Duodenal mucosa (tissue), 2 donors: ENCODE results near the gene ANO1.

Source experiments
- H3K27ac ChIP-seq: one replicate; pipeline ENCODE4 v1.7.0; 2013; ENCODE audit warnings: low read depth, low read length
- H3K27me3 ChIP-seq, 2 donors: one replicate each; pipeline ENCODE4 v1.7.0; 2013; ENCODE audit warnings: low read length in 2 of 2, control low read depth in 1 of 2; ENCODE audit not compliant: insufficient read depth in 2 of 2, control insufficient read depth in 1 of 2
- H3K36me3 ChIP-seq, 2 donors: one replicate each; pipeline ENCODE4 v1.7.0; 2013; ENCODE audit warnings: low read length in 2 of 2, control low read depth in 1 of 2; ENCODE audit not compliant: insufficient read depth in 2 of 2, control insufficient read depth in 1 of 2
- H3K4me1 ChIP-seq, 2 donors: one replicate each; pipeline ENCODE4 v1.7.0; 2013; ENCODE audit warnings: low read length in 2 of 2, control low read depth in 1 of 2; ENCODE audit not compliant: insufficient read depth in 2 of 2, control insufficient read depth in 1 of 2
- H3K4me3 ChIP-seq, 2 donors: one replicate each; pipeline ENCODE4 v1.7.0; 2013; ENCODE audit warnings: low read length in 2 of 2, low read depth in 1 of 2
- H3K9ac ChIP-seq, 2 donors: one replicate each; pipeline ENCODE4 v1.7.0; 2013; ENCODE audit warnings: low read length in 2 of 2, low read depth in 1 of 2
- H3K9me3 ChIP-seq, 2 donors: one replicate each; pipeline ENCODE4 v1.7.0; 2013; ENCODE audit warnings: low read length in 2 of 2, control low read depth in 1 of 2; ENCODE audit not compliant: control insufficient read depth in 1 of 2

The ANO1 gene

DNA sequence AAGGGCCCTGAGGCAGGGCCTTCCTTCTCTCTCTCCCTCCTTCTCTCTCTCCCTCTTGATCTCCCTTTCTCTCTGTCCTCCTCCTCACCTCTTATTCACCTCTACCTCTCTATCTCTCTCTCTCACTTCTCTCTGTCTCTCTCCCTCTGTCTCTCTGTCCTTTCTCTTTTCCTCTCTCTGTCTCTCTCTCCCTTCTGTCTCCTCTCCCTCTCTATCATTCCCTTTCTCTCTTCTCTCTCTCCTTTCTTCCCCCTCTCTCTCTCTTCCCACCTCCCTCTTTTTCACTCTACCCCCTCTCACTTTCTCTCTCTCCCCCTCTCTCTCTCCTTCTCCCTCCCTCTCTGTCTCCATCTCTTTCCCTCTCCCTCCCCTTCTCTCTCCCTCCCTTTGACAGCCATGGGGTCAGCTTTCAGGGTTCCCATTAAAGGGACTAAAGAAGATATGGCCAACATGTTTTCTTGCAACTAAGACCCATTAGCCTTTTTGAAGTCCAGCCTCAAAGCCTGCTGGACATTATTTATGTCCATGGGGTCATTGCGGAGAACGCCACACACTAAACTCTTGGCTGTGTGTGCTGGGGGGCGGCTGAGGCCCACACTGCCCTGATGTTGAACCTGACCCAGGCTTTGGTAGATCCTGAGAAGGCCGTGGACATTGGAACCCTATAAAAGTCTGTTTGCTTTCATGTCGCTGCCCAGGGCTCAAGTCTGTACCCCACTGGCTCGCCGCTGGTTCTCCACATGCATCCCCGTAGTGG, 15.0 kb downstream of the ANO1 start:
- H3K27ac ChIP-seq, result no peak overlapping the region
- no peak overlapping the region for H3K9ac ChIP-seq
- no peak overlapping the region for H3K4me3 ChIP-seq
- no peaks in the 10 kb centered on the region for H3K9me3 ChIP-seq
- H3K27me3 ChIP-seq, result peaks cover 0 to 4% of the 10 kb centered on the region in 2 donors
- no peaks in the 10 kb centered on the region for H3K4me1 ChIP-seq
- no peaks in the 10 kb centered on the region for H3K36me3 ChIP-seq

DNA sequence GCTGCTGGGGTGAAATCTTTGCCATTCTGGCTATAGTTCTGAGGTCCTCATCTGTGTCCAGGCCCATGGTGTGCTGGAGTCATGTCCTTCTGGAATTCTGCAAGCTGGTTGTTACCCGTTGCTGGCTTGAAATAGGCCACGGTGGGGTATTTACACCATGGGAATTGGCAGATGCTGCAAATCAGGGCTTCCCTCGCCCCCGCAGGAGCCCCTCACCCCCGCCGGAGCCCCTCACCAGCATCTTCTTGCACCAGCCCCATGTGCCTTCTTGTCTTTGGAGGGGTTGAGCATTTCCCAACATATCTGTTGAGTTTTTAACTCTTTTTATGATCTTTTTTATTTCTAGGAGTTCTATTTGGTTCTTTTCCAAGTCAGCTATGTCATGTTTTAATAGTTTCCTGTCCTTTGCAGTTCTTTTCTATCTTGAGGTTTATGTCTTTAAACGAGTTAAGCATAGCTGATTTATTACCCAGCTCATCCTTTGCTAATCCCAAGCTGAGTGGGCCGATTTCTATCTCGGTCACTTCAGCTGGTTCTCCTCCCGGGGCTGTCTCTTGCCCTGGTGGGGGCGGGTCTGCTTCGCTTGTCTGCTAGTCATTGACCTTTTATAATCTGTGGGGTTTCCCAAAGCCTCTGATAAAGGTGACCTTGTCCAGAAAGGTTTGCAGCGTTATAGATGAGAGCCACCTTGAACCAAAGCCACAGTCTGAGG, 17.6 kb downstream of the ANO1 start:
- H3K4me3 ChIP-seq, result no peak overlapping the region
- no peaks in the 10 kb centered on the region for H3K36me3 ChIP-seq
- H3K9me3 ChIP-seq, result no peaks in the 10 kb centered on the region
- no peak overlapping the region for H3K9ac ChIP-seq
- no peak overlapping the region for H3K27ac ChIP-seq
- H3K27me3 ChIP-seq, result peaks cover 0 to 10% of the 10 kb centered on the region in 2 donors
- H3K4me1 ChIP-seq, result no peaks in the 10 kb centered on the region

DNA sequence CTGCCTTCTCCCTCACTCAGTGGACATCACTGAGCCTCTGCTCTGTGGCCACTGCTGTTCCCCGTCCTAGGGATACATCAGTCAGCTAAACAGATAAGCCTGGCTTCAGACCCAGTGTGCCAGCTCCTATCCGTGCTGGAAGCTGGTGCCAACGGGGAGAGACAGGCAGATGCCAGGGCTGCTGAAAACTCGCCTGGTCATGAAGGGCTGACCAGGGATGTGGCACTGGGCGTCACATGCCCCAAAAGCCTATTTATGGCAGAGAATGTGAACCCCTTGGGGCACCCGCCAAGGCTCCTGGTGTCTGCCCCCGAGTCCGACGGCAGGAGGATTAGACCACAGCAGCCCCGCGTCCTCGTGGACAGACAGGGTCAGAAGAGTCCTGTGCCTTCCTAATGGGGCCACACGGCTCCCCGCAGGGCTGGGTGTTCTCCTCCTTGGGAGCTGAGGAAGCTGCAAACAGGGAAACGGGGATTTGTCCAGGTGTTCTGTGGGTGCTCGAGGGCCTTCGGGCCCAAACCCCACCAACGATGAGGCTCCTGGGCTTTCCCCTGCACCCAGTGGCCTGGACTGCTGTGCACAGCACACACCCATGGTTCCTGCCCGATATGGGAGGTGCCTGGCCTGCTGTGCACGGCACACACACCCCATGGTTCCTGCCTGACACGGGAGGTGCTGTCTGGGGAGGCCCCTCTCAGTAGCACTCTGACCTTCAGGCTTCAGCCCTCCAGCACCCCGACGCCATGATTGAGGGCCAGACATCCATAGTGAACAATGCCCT, 19.9 kb downstream of the ANO1 start:
- no peaks in the 10 kb centered on the region for H3K36me3 ChIP-seq
- no peak overlapping the region for H3K4me3 ChIP-seq
- no peaks in the 10 kb centered on the region for H3K4me1 ChIP-seq
- H3K9me3 ChIP-seq, result no peaks in the 10 kb centered on the region
- H3K27me3 ChIP-seq, result peaks cover 0 to 6% of the 10 kb centered on the region in 2 donors
- no peak overlapping the region for H3K27ac ChIP-seq
- H3K9ac ChIP-seq, result no peak overlapping the region

DNA sequence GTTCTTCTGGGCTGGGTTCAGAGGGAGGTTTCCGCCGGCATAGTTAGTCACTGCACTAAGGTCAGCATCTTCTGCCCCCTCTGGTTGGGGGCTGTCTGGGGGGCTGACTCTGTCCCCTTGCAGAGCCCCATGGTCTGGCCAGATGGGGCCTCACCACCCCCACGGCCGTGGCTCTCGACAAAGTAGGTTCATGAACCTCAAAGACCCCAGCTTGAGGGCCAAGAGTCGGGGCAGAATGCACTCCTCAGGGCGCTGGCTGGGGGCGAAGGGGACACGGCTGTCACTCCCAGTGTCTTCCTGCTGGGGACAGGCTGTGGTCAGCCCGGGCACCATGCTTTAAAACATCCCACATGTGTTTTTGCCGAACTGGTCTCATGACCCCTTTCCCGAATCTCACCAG, 20.8 kb downstream of the ANO1 start:
- H3K4me1 ChIP-seq, result no peaks in the 10 kb centered on the region
- H3K27ac ChIP-seq, result no peak overlapping the region
- no peaks in the 10 kb centered on the region for H3K9me3 ChIP-seq
- H3K36me3 ChIP-seq, result no peaks in the 10 kb centered on the region
- peaks cover 0 to 6% of the 10 kb centered on the region in 2 donors for H3K27me3 ChIP-seq
- no peak overlapping the region for H3K9ac ChIP-seq
- H3K4me3 ChIP-seq, result no peak overlapping the region

DNA sequence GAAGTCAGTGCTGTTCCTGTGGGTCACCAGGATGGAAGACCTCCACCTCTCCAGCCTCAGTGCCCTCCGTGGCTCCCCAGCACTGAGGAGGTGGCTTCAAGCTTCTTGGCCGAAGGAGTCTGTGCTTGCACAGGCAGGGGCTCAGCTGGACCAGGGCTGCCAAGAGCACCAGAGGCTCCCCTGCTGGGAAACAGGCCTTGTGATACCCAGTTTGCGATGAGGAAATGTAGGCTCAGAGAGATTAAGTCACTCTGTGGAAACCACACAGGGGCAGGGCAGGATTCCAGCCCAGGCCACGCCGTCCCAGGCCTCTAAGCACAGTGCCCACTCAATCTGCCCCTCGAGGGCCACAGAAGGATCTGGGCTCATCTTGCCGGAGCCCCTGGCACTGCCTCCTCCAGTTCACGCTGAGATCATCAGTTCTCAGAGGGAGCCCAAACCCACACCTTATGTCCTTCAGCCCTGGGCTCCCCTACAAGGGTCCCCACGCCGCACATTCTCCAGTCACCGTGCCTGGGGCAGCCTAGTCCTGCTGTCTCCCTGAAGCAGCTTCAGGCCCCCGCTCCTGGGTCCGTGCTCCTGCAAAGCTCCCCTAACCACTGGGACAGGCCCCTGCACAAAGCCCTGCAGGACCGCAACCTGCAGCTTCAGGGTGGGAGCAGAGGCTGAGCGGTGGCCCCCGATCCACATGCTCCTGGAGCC, 21.6 kb downstream of the ANO1 start:
- H3K4me3 ChIP-seq, result no peak overlapping the region
- H3K27ac ChIP-seq, result no peak overlapping the region
- peaks cover 0 to 6% of the 10 kb centered on the region in 2 donors for H3K27me3 ChIP-seq
- H3K4me1 ChIP-seq, result no peaks in the 10 kb centered on the region
- H3K36me3 ChIP-seq, result no peaks in the 10 kb centered on the region
- H3K9ac ChIP-seq, result no peak overlapping the region
- H3K9me3 ChIP-seq, result no peaks in the 10 kb centered on the region

DNA sequence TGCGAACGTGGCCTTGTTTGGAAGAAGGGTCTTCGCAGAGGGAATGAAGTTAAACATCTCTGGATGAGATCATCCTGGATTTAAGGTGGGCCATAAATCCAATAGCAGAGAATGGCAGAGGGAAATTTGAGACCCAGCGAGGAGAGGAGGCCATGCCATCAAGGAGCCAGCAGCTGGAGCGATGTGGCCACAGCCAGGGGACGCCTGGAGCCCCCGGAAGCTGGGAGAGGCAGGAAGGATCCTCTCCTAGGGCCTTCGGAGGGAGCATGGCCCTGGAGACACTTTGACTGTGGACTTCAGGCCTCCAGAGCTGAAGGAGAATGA, 22.1 kb downstream of the ANO1 start:
- H3K36me3 ChIP-seq, result no peaks in the 10 kb centered on the region
- H3K4me1 ChIP-seq, result no peaks in the 10 kb centered on the region
- no peaks in the 10 kb centered on the region for H3K9me3 ChIP-seq
- no peak overlapping the region for H3K27ac ChIP-seq
- peaks cover 0 to 6% of the 10 kb centered on the region in 2 donors for H3K27me3 ChIP-seq
- no peak overlapping the region for H3K4me3 ChIP-seq
- H3K9ac ChIP-seq, result no peak overlapping the region

DNA sequence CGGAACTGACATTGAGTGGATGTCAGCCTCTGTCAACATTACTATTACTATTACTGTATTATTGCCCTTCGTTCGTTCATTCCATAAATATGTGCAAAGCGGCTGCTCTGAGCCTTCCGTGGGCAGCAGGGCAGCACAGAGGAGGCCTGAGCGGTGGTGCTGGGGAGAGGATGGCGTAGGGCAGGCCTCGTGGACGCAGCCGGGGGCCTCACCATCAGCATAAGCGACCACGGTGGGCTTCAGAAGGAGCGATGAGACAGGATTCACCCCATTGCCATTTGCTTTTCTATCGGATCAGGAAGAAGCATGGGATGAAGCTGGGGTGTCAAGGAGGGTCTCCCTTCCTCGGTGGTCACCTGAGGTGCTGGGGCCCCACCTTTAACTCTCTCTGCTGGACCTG, 22.7 kb downstream of the ANO1 start:
- Histone ChIP-seq H3K9ac (no peak overlapping the region), H3K4me1 (no peaks in the 10 kb centered on the region), H3K27me3 (peaks cover 0 to 6% of the 10 kb centered on the region in 2 donors), H3K36me3 (no peaks in the 10 kb centered on the region), H3K9me3 (no peaks in the 10 kb centered on the region), H3K4me3 (no peak overlapping the region), H3K27ac (no peak overlapping the region)

DNA sequence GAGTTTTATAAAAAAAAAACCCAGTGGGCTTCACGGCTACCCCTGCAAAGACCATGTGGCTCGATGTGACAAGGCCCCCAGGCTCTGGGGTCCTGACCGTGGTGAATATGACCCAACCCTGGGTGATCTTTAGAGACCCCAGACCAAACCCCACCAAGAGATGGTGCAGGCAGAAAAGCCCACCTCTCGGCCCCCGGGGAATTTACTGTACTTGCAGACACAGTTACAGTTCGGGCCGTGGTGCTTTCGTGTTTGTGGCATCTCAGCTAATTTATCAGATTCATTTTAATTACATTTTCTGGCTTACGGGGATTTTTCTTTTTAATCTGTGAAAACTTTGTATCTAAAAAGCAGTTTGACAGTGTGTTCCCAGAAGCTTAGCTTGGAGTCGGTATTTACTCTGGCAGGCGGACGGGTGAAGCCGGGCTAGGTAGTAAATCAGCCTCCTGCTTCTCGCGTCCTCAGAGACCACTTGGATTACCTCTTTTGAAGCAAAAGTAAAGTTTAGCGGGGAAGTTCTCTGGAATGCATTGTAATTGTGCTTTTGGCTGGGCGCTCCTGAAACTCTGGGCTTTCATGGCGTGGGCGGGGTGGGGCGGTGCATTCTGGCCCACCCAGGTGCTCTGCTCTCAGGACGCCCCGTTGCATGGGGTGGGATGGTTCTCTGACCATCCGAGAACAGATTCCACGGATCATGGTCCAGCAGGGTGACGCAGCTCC, 25.3 kb downstream of the ANO1 start:
- peaks cover 0 to 3% of the 10 kb centered on the region in 2 donors for H3K27me3 ChIP-seq
- H3K36me3 ChIP-seq, result no peaks in the 10 kb centered on the region
- no peak overlapping the region for H3K27ac ChIP-seq
- H3K9ac ChIP-seq, result no peak overlapping the region
- no peaks in the 10 kb centered on the region for H3K4me1 ChIP-seq
- H3K4me3 ChIP-seq, result no peak overlapping the region
- no peaks in the 10 kb centered on the region for H3K9me3 ChIP-seq

DNA sequence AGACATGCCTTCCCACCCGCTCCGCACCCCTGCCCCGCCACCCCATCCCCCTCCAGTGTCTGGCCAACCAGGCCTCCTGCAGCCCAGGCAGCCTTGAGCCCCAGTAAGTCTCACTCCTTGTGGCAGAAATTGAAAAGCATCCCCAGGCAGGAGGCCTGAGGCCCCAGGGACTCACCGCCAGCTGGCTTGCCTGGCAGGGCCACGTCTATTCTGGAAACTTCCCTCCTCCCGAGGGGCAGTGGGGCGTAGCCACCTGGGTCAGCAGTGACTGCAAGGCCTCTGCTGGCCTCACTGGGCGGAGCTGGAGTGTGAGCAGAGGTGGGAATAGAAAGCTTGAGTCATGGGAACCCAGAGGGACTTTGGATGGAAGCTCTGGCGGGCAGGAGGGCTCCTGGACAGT, 26.3 kb downstream of the ANO1 start:
- H3K36me3 ChIP-seq, result no peaks in the 10 kb centered on the region
- no peaks in the 10 kb centered on the region for H3K4me1 ChIP-seq
- H3K27ac ChIP-seq, result no peak overlapping the region
- no peak overlapping the region for H3K4me3 ChIP-seq
- H3K9me3 ChIP-seq, result no peaks in the 10 kb centered on the region
- no peak overlapping the region for H3K9ac ChIP-seq
- no peaks in the 10 kb centered on the region for H3K27me3 ChIP-seq
